Measurements from ENCODE around the gene SLC35F4. TPM values are rescaled to one million over a fixed set of nuclear protein-coding genes. Genes with fewer than 3 reads are reported as not detected.
"Not testable (repeated sequence)": the region's sequence is repeated elsewhere in the genome, so short reads cannot be mapped to it uniquely, and the experiment has no call there.

SLC35F4 gene
- total and polyA plus RNA-seq, 2 donors (not counting 1 experiment from before 2014, with no cell fraction given) = not detected

- no peak overlapping the region for H3K4me3 ChIP-seq (ENCODE audit: control extremely low read depth in 1 of 5, extremely low read depth in 1 of 5, insufficient read depth in 1 of 5, low read depth in 2 of 5, low read length in 4 of 5)
- DNase-seq = no peak
- no peaks in the 10 kb centered on the region for H3K9me3 Mint-ChIP-seq (ENCODE audit: insufficient read depth)
Measured at GRCh38 chr14:57754527-57754926, 111.4 kb downstream of the SLC35F4 start.

DNA sequence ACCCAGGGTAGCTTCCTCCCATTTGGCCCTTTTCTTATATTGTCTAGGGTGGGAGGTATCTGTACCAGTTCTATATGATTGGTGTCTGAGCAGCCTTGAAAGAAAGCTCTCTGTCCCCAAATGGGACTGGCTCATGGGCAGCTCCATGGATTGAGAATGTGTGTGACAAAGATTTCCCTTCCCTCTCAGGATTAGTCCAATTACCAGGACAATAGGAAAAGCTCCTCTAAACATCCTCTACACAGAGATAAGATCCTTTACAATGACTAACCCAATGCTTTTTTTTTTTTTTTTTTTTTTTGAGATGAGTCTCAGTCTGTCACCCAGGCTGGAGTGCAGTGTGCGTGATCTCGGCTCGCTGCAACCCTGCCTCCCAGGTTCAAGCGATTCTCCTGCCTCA lies 112.1 kb downstream of the SLC35F4 start:
- Histone ChIP-seq H3K4me3 (ENCODE audit: control extremely low read depth in 1 of 5, extremely low read depth in 1 of 5, insufficient read depth in 1 of 5, low read depth in 2 of 5, low read length in 4 of 5) (no peak overlapping the region), H3K27me3 (replicated peaks in 1 of 4; ENCODE audit: control extremely low read depth in 1 of 4, control insufficient read depth in 3 of 4, insufficient read depth in 4 of 4, low read length in 3 of 4) (no peaks in the 10 kb centered on the region), H3K9me3 (ENCODE audit: control extremely low read depth in 1 of 3, control insufficient read depth in 2 of 3, insufficient read depth in 1 of 3, low read length in 2 of 3) (peaks cover 0 to 4% (median 0%) of the 10 kb centered on the region in 3 donors), H3K9ac (ENCODE audit: low read length) (no peak overlapping the region), H3K4me2 (replicated peaks; ENCODE audit: low read depth, low read length, poor library complexity, severe bottlenecking) (no peak overlapping the region), H3K36me3 (replicated peaks in 1 of 2; ENCODE audit: control extremely low read depth in 1 of 2, control insufficient read depth in 1 of 2, extremely low read depth in 1 of 2, insufficient read depth in 2 of 2, low read length in 1 of 2) (no peaks in the 10 kb centered on the region), H4K20me1 (ENCODE audit: control insufficient read depth, insufficient read depth, low read length, poor library complexity, severe bottlenecking) (no peaks in the 10 kb centered on the region), H3K27ac (ENCODE audit: low read length in 2 of 2) (no peak overlapping the region), H3K79me2 (ENCODE audit: control insufficient read depth, insufficient read depth, low read length) (no peaks in the 10 kb centered on the region), H2AFZ (ENCODE audit: insufficient read depth, low read depth, low read length, poor library complexity, severe bottlenecking) (no peak overlapping the region), H3K4me1 (ENCODE audit: control insufficient read depth in 2 of 2, insufficient read depth in 2 of 2, low read length in 2 of 2) (no peaks in the 10 kb centered on the region)
- ChIA-PET CTCF (no interaction called here), POLR2A (no interaction called here)
- ATAC-seq (ENCODE audit: low read depth) = no peak
- intact Hi-C loops (cut with micrococcal nuclease) = no loop called here
- Mint-ChIP-seq H3K9me3 (ENCODE audit: insufficient read depth) (no peaks in the 10 kb centered on the region), H3K4me1 (no peaks in the 10 kb centered on the region), H3K27ac (no peak overlapping the region), H3K4me3 (no peak overlapping the region), H3K27me3 (no peaks in the 10 kb centered on the region)
- no CpG with 5 or more reads among the region's 4 CpGs for WGBS (ENCODE audit: insufficient coverage)
- TF ChIP-seq EZH2 (IDR thresholded peaks at IDR 0.05; ENCODE audit: borderline replicate concordance, insufficient read depth, low read depth, low read length, poor library complexity, severe bottlenecking) = no peak
- TF ChIP-seq CTCF (IDR thresholded peaks at IDR 0.05) = no peak
- no peak for DNase-seq

More at GRCh38 chr14:57754527-57754926, 111.4 kb downstream of the SLC35F4 start:
- Mint-ChIP-seq H3K4me1 (no peaks in the 10 kb centered on the region), H3K4me3 (no peak overlapping the region), H3K27me3 (no peaks in the 10 kb centered on the region), H3K27ac (no peak overlapping the region)
- no peak overlapping the region for H3K27ac ChIP-seq (ENCODE audit: low read length in 2 of 2)
- POLR2A ChIA-PET = no interaction called here
- intact Hi-C loops (cut with micrococcal nuclease) = no loop called here
- H3K36me3 ChIP-seq (replicated peaks in 1 of 2; ENCODE audit: control extremely low read depth in 1 of 2, control insufficient read depth in 1 of 2, extremely low read depth in 1 of 2, insufficient read depth in 2 of 2, low read length in 1 of 2) = no peaks in the 10 kb centered on the region
- H3K4me2 ChIP-seq (replicated peaks; ENCODE audit: low read depth, low read length, poor library complexity, severe bottlenecking) = no peak overlapping the region
- WGBS (ENCODE audit: insufficient coverage) = 67% methylated on average over 4 of the region's 5 CpGs
- no peak for TF ChIP-seq EZH2 (IDR thresholded peaks at IDR 0.05; ENCODE audit: borderline replicate concordance, insufficient read depth, low read depth, low read length, poor library complexity, severe bottlenecking)
- no peak for TF ChIP-seq CTCF (IDR thresholded peaks at IDR 0.05)
- no peak overlapping the region for H2AFZ ChIP-seq (ENCODE audit: insufficient read depth, low read depth, low read length, poor library complexity, severe bottlenecking)
- no peaks in the 10 kb centered on the region for H3K4me1 ChIP-seq (ENCODE audit: control insufficient read depth in 2 of 2, insufficient read depth in 2 of 2, low read length in 2 of 2)
- CTCF ChIA-PET = no interaction called here
- no peaks in the 10 kb centered on the region for H3K27me3 ChIP-seq (replicated peaks in 1 of 4; ENCODE audit: control extremely low read depth in 1 of 4, control insufficient read depth in 3 of 4, insufficient read depth in 4 of 4, low read length in 3 of 4)
- no peak overlapping the region for H3K9ac ChIP-seq (ENCODE audit: low read length)
- H4K20me1 ChIP-seq (ENCODE audit: control insufficient read depth, insufficient read depth, low read length, poor library complexity, severe bottlenecking) = no peaks in the 10 kb centered on the region
- ATAC-seq (ENCODE audit: low read depth) = no peak
- no peaks in the 10 kb centered on the region for H3K79me2 ChIP-seq (ENCODE audit: control insufficient read depth, insufficient read depth, low read length)
- peaks cover 0 to 4% (median 0%) of the 10 kb centered on the region in 3 donors for H3K9me3 ChIP-seq (ENCODE audit: control extremely low read depth in 1 of 3, control insufficient read depth in 2 of 3, insufficient read depth in 1 of 3, low read length in 2 of 3)

GRCh38 chr14:57752142-57752695 lies 113.7 kb downstream of the SLC35F4 start:
- CTCF ChIA-PET; H3K36me3 ChIP-seq (replicated peaks in 1 of 2; ENCODE audit: control extremely low read depth in 1 of 2, control insufficient read depth in 1 of 2, extremely low read depth in 1 of 2, insufficient read depth in 2 of 2, low read length in 1 of 2); H3K4me2 ChIP-seq (replicated peaks; ENCODE audit: low read depth, low read length, poor library complexity, severe bottlenecking); H4K20me1 ChIP-seq (ENCODE audit: control insufficient read depth, insufficient read depth, low read length, poor library complexity, severe bottlenecking); intact Hi-C loops (cut with micrococcal nuclease); POLR2A ChIA-PET; H3K9ac ChIP-seq (ENCODE audit: low read length); H3K4me1 Mint-ChIP-seq; H3K27me3 ChIP-seq (replicated peaks in 1 of 4; ENCODE audit: control extremely low read depth in 1 of 4, control insufficient read depth in 3 of 4, insufficient read depth in 4 of 4, low read length in 3 of 4); H3K4me3 ChIP-seq (ENCODE audit: control extremely low read depth in 1 of 5, extremely low read depth in 1 of 5, insufficient read depth in 1 of 5, low read depth in 2 of 5, low read length in 4 of 5); H3K27ac ChIP-seq (ENCODE audit: low read length in 2 of 2); DNase-seq; H3K27ac Mint-ChIP-seq; H3K9me3 Mint-ChIP-seq (ENCODE audit: insufficient read depth); H2AFZ ChIP-seq (ENCODE audit: insufficient read depth, low read depth, low read length, poor library complexity, severe bottlenecking); H3K79me2 ChIP-seq (ENCODE audit: control insufficient read depth, insufficient read depth, low read length); H3K4me1 ChIP-seq (ENCODE audit: control insufficient read depth in 2 of 2, insufficient read depth in 2 of 2, low read length in 2 of 2); H3K4me3 Mint-ChIP-seq; ATAC-seq (ENCODE audit: low read depth); H3K9me3 ChIP-seq (ENCODE audit: control extremely low read depth in 1 of 3, control insufficient read depth in 2 of 3, insufficient read depth in 1 of 3, low read length in 2 of 3); H3K27me3 Mint-ChIP-seq: not testable (repeated sequence)
- 73% methylated on average over 6 of the region's 11 CpGs for WGBS (ENCODE audit: insufficient coverage)
